GM12873 (cell line): ENCODE data around the gene TMEM245.

Experiments
- TF ChIP-seq, protein P1 (sequence below): IDR thresholded peaks from 2 replicates; pipeline ENCODE4 v1.5.1; 2012; ENCODE audit warnings: low read depth, mild to moderate bottlenecking, moderate library complexity, low read length, control low read depth; ENCODE audit not compliant: insufficient read depth; ENCODE audit errors: missing control alignments

Gene TMEM245

GRCh38 chr9:109119439-109120203 is at the start of gene TMEM245:
TMEM245 (minus strand) TSS chr9:109119947; CDS start chr9:109119913, 34 bp downstream.
- TF ChIP-seq, protein P1, sequence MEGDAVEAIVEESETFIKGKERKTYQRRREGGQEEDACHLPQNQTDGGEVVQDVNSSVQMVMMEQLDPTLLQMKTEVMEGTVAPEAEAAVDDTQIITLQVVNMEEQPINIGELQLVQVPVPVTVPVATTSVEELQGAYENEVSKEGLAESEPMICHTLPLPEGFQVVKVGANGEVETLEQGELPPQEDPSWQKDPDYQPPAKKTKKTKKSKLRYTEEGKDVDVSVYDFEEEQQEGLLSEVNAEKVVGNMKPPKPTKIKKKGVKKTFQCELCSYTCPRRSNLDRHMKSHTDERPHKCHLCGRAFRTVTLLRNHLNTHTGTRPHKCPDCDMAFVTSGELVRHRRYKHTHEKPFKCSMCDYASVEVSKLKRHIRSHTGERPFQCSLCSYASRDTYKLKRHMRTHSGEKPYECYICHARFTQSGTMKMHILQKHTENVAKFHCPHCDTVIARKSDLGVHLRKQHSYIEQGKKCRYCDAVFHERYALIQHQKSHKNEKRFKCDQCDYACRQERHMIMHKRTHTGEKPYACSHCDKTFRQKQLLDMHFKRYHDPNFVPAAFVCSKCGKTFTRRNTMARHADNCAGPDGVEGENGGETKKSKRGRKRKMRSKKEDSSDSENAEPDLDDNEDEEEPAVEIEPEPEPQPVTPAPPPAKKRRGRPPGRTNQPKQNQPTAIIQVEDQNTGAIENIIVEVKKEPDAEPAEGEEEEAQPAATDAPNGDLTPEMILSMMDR: no peak

DNA sequence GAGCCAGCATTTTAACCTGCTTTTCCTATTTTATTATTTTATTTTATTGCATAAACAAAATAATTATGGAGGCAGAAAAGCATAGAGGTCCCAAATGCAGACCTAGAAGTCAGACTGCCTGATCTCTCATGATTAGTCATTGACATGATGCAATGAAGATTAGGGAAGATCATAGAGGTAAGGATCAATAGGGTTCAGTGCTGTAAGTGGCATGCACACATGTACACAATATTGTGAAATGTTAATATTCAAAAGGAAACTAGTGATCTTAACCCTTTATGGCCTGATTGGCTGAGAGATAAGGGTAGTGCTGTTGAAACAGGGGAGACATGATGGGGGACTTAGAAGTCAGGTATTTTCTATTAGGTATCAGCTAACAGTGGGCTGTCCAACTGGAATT is 48.4 kb upstream of the TMEM245 start:
- TF ChIP-seq, protein P1: no peak

DNA sequence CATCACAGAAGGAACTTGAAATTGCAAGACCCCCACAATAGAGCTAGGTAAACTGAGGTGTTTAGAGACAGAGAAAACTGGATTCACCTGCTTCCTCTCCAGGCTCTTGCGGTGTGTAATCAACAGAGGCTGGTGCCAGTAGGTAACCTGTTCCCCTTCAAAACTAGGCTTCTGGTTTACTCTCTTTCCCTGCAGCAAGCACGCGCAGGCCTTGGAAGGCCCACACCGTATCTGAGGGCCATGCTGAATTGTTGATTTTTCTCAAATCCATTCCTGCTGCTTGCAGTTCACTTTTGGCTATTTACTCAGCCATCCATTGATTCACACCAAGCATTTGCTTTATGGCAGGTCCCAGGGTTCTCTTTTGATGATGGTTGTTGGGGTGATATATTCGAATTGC is 48.0 kb upstream of the TMEM245 start:
- TF ChIP-seq, protein P1: no peak

GRCh38 chr9:109166771-109167601 is 47.2 kb upstream of the TMEM245 start, which contains the start of gene FRRS1L:
FRRS1L (minus strand) TSS chr9:109167249; CDS start chr9:109167138, 111 bp downstream.
- TF ChIP-seq, protein P1: no peak

GRCh38 chr9:109166171-109166770 is 46.5 kb upstream of the TMEM245 start:
- TF ChIP-seq, protein P1: no peak

GRCh38 chr9:109164042-109164441 is 44.3 kb upstream of the TMEM245 start:
- TF ChIP-seq, protein P1: no peak

DNA sequence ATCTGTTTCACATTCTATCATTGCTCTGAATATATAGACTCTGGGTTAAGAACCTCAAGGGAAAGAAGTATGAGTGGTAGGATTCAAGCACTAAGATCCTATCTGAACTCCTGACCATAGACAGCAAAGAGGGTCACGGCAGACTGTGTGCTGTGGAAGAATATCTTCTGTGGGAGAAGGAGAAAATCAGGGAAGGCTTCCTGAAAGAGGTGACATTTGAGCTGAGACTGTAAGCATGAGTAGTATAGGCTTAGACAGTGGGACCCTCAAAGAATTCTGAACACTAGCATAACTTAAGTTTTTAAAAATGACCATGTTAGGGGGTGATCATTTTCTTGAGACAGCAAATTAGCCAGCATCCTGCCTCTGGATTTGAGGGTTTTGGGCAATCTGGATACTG is 43.4 kb upstream of the TMEM245 start:
- TF ChIP-seq, protein P1: no peak
